ENCODE results near the gene NFKBIE.

Gene NFKBIE

GRCh38 chr6:44307217-44307616 lies 41.9 kb upstream of the NFKBIE start:
- no peak for TF ChIP-seq CTCF (IDR thresholded peaks at IDR 0.05)

- TF ChIP-seq CTCF (IDR thresholded peaks at IDR 0.05): no peak
Measured at GRCh38 chr6:44306710-44307109, 41.4 kb upstream of the NFKBIE start.

- TF ChIP-seq CTCF (IDR thresholded peaks at IDR 0.05): no peak
Measured at GRCh38 chr6:44305200-44305725, 39.9 kb upstream of the NFKBIE start.

- peak; percentile 69 for TF ChIP-seq CTCF (IDR thresholded peaks at IDR 0.05)
Measured at GRCh38 chr6:44304282-44305199, 39.2 kb upstream of the NFKBIE start.

GRCh38 chr6:44303842-44304241 lies 38.5 kb upstream of the NFKBIE start:
- no peak for TF ChIP-seq CTCF (IDR thresholded peaks at IDR 0.05)

GRCh38 chr6:44302856-44303255 lies 37.5 kb upstream of the NFKBIE start:
- no peak for TF ChIP-seq CTCF (IDR thresholded peaks at IDR 0.05)

GRCh38 chr6:44301782-44302564 lies 36.6 kb upstream of the NFKBIE start:
- TF ChIP-seq CTCF (IDR thresholded peaks at IDR 0.05): no peak

All from LNCAP (cell line).